ENCODE measurements around the gene NCOA3. TPM values are rescaled to one million over a fixed set of nuclear protein-coding genes. Genes with fewer than 3 reads are reported as not detected.

The NCOA3 gene
- total RNA-seq, 5 donors from 2014 or later (not counting 1 experiment from before 2014, with no cell fraction given), result 64.4 to 89.2 (median 68.9) TPM

- H3K27ac ChIP-seq (ENCODE audit: low read length), result no peak overlapping the region
- Mint-ChIP-seq H3K27ac (no peak overlapping the region), H3K4me1 (peaks cover 19 to 26% (median 22%) of the 10 kb centered on the region in 3 donors), H3K4me3 (no peak overlapping the region), H3K9me3 (no peaks in the 10 kb centered on the region), H3K27me3 (no peaks in the 10 kb centered on the region), H3K36me3 (peaks cover 22% of the 10 kb centered on the region)
- ChIA-PET POLR2A (interaction anchor here (0.6 to 0.8 kb wide), 4 partner anchors 27 to 1114 kb away, joined by 3 to 4 read pairs (median 3); no protein-coding TSS in a partner anchor), CTCF (interaction anchor here (0.5 to 3.0 kb wide), 21 partner anchors 11 to 1836 kb away, joined by 3 to 20 read pairs (median 4); no protein-coding TSS in a partner anchor)
- DNase-seq (peak in 6 of 35 experiments; percentile 5 to 70 (median 12)), ATAC-seq (replicated peaks in 1 of 4) (peak in 1 of 4 experiments; percentile 51)
- H3K4me1 ChIP-seq (ENCODE audit: control insufficient read depth in 1 of 2, extremely low read depth in 1 of 2, insufficient read depth in 2 of 2, low read length in 2 of 2), result no peaks in the 10 kb centered on the region
- no CpG with 5 or more reads among the region's 8 CpGs for WGBS (ENCODE audit: insufficient coverage)
- H3K9me3 ChIP-seq, result no peaks in the 10 kb centered on the region
- H3K27me3 ChIP-seq (replicated peaks in 1 of 2; ENCODE audit: control insufficient read depth in 2 of 2, extremely low read depth in 1 of 2, insufficient read depth in 2 of 2, low read length in 1 of 2), result no peaks in the 10 kb centered on the region
- H3K36me3 ChIP-seq (ENCODE audit: control insufficient read depth in 2 of 2, extremely low read depth in 1 of 2, insufficient read depth in 1 of 2, low read length in 1 of 2), result peaks cover 0 to 35% of the 10 kb centered on the region in 2 donors
- H3K4me3 ChIP-seq (ENCODE audit: control insufficient read depth in 1 of 2, extremely low read depth in 1 of 2, low read length in 1 of 2), result no peak overlapping the region
These were observed 119.4 kb downstream of the NCOA3 start for GRCh38 chr20:47620808-47621805.

- CTCF ChIA-PET, result interaction anchor here (0.6 to 3.0 kb wide), 6 partner anchors 12 to 941 kb away, joined by 3 to 20 read pairs (median 5); no protein-coding TSS in a partner anchor
- no peaks in the 10 kb centered on the region for H3K9me3 ChIP-seq
- Mint-ChIP-seq H3K4me3 (no peak overlapping the region), H3K4me1 (peaks cover 15 to 19% (median 18%) of the 10 kb centered on the region in 3 donors), H3K9me3 (no peaks in the 10 kb centered on the region), H3K36me3 (peaks cover 29% of the 10 kb centered on the region), H3K27me3 (no peaks in the 10 kb centered on the region), H3K27ac (no peak overlapping the region)
- no peaks in the 10 kb centered on the region for H3K4me1 ChIP-seq (ENCODE audit: control insufficient read depth in 1 of 2, extremely low read depth in 1 of 2, insufficient read depth in 2 of 2, low read length in 2 of 2)
- POLR2A ChIA-PET, result no interaction called here
- DNase-seq (no peak), ATAC-seq (replicated peaks in 1 of 4) (no peak)
- no peak overlapping the region for H3K4me3 ChIP-seq (ENCODE audit: control insufficient read depth in 1 of 2, extremely low read depth in 1 of 2, low read length in 1 of 2)
- no peak overlapping the region for H3K27ac ChIP-seq (ENCODE audit: low read length)
- peaks cover 0 to 43% of the 10 kb centered on the region in 2 donors for H3K36me3 ChIP-seq (ENCODE audit: control insufficient read depth in 2 of 2, extremely low read depth in 1 of 2, insufficient read depth in 1 of 2, low read length in 1 of 2)
- 86% methylated on average over 8 of the region's 9 CpGs for WGBS (ENCODE audit: insufficient coverage)
- no peaks in the 10 kb centered on the region for H3K27me3 ChIP-seq (replicated peaks in 1 of 2; ENCODE audit: control insufficient read depth in 2 of 2, extremely low read depth in 1 of 2, insufficient read depth in 2 of 2, low read length in 1 of 2)
These were observed 120.5 kb downstream of the NCOA3 start for GRCh38 chr20:47622118-47622665.

GRCh38 chr20:47623206-47623605 lies 121.5 kb downstream of the NCOA3 start:
- Histone ChIP-seq H3K9me3 (no peaks in the 10 kb centered on the region), H3K27me3 (replicated peaks in 1 of 2; ENCODE audit: control insufficient read depth in 2 of 2, extremely low read depth in 1 of 2, insufficient read depth in 2 of 2, low read length in 1 of 2) (no peaks in the 10 kb centered on the region), H3K4me1 (ENCODE audit: control insufficient read depth in 1 of 2, extremely low read depth in 1 of 2, insufficient read depth in 2 of 2, low read length in 2 of 2) (no peaks in the 10 kb centered on the region), H3K27ac (ENCODE audit: low read length) (no peak overlapping the region), H3K4me3 (ENCODE audit: control insufficient read depth in 1 of 2, extremely low read depth in 1 of 2, low read length in 1 of 2) (no peak overlapping the region), H3K36me3 (ENCODE audit: control insufficient read depth in 2 of 2, extremely low read depth in 1 of 2, insufficient read depth in 1 of 2, low read length in 1 of 2) (peaks cover 0 to 51% of the 10 kb centered on the region in 2 donors)
- no peak for DNase-seq
- Mint-ChIP-seq H3K9me3 (no peaks in the 10 kb centered on the region), H3K4me3 (no peak overlapping the region), H3K27me3 (no peaks in the 10 kb centered on the region), H3K27ac (no peak overlapping the region), H3K4me1 (peaks cover 9 to 13% (median 12%) of the 10 kb centered on the region in 3 donors), H3K36me3 (peaks cover 36% of the 10 kb centered on the region)
- ChIA-PET CTCF (interaction anchor here (0.5 to 1.7 kb wide), 9 partner anchors 14 to 353 kb away, joined by 3 to 9 read pairs (median 3); no protein-coding TSS in a partner anchor), POLR2A (interaction anchor here in 1 of 2 donors (0.6 kb wide), 1 partner anchor 9 kb away, joined by 7 read pairs; no protein-coding TSS in a partner anchor)
- 100% methylated on average over 1 of the region's 2 CpGs for WGBS (ENCODE audit: insufficient coverage)
- ATAC-seq (replicated peaks in 1 of 4), result no peak

- DNase-seq (no peak), ATAC-seq (replicated peaks in 1 of 4) (no peak)
- Mint-ChIP-seq H3K27ac (no peak overlapping the region), H3K27me3 (no peaks in the 10 kb centered on the region), H3K9me3 (no peaks in the 10 kb centered on the region), H3K36me3 (peaks cover 50% of the 10 kb centered on the region), H3K4me1 (peaks cover 1 to 6% (median 4%) of the 10 kb centered on the region in 3 donors), H3K4me3 (no peak overlapping the region)
- Histone ChIP-seq H3K36me3 (ENCODE audit: control insufficient read depth in 2 of 2, extremely low read depth in 1 of 2, insufficient read depth in 1 of 2, low read length in 1 of 2) (peaks cover 0 to 72% of the 10 kb centered on the region in 2 donors), H3K27ac (ENCODE audit: low read length) (no peak overlapping the region), H3K4me3 (ENCODE audit: control insufficient read depth in 1 of 2, extremely low read depth in 1 of 2, low read length in 1 of 2) (no peak overlapping the region), H3K9me3 (no peaks in the 10 kb centered on the region), H3K27me3 (replicated peaks in 1 of 2; ENCODE audit: control insufficient read depth in 2 of 2, extremely low read depth in 1 of 2, insufficient read depth in 2 of 2, low read length in 1 of 2) (no peaks in the 10 kb centered on the region), H3K4me1 (ENCODE audit: control insufficient read depth in 1 of 2, extremely low read depth in 1 of 2, insufficient read depth in 2 of 2, low read length in 2 of 2) (no peaks in the 10 kb centered on the region)
- ChIA-PET CTCF (interaction anchor here in 1 of 2 donors (0.6 kb wide), 1 partner anchor 483 kb away, joined by 3 read pairs; no protein-coding TSS in a partner anchor), POLR2A (interaction anchor here (0.5 to 0.6 kb wide), 3 partner anchors 9 to 36 kb away, joined by 3 to 5 read pairs (median 3); no protein-coding TSS in a partner anchor)
- 78% methylated on average over 3 of the region's 4 CpGs for WGBS (ENCODE audit: insufficient coverage)
These were observed 125.9 kb downstream of the NCOA3 start for GRCh38 chr20:47627540-47627939.

GRCh38 chr20:47629907-47630306 lies 128.2 kb downstream of the NCOA3 start:
- no CpG with 5 or more reads among the region's 2 CpGs for WGBS (ENCODE audit: insufficient coverage)
- Mint-ChIP-seq H3K27me3 (no peaks in the 10 kb centered on the region), H3K9me3 (no peaks in the 10 kb centered on the region), H3K27ac (no peak overlapping the region), H3K4me3 (no peak overlapping the region), H3K4me1 (peaks cover 0 to 4% (median 1%) of the 10 kb centered on the region in 3 donors), H3K36me3 (peaks cover 53% of the 10 kb centered on the region)
- Histone ChIP-seq H3K27me3 (replicated peaks in 1 of 2; ENCODE audit: control insufficient read depth in 2 of 2, extremely low read depth in 1 of 2, insufficient read depth in 2 of 2, low read length in 1 of 2) (no peaks in the 10 kb centered on the region), H3K36me3 (ENCODE audit: control insufficient read depth in 2 of 2, extremely low read depth in 1 of 2, insufficient read depth in 1 of 2, low read length in 1 of 2) (peaks cover 3 to 61% of the 10 kb centered on the region in 2 donors), H3K4me1 (ENCODE audit: control insufficient read depth in 1 of 2, extremely low read depth in 1 of 2, insufficient read depth in 2 of 2, low read length in 2 of 2) (no peaks in the 10 kb centered on the region), H3K9me3 (no peaks in the 10 kb centered on the region), H3K4me3 (ENCODE audit: control insufficient read depth in 1 of 2, extremely low read depth in 1 of 2, low read length in 1 of 2) (no peak overlapping the region), H3K27ac (ENCODE audit: low read length) (no peak overlapping the region)
- DNase-seq, result no peak
- ATAC-seq (replicated peaks in 1 of 4), result no peak
- ChIA-PET POLR2A (no interaction called here), CTCF (no interaction called here)

GRCh38 chr20:47631078-47631477 lies 129.4 kb downstream of the NCOA3 start:
- no peaks in the 10 kb centered on the region for H3K27me3 Mint-ChIP-seq
- Histone ChIP-seq H3K27me3 (replicated peaks in 1 of 2; ENCODE audit: control insufficient read depth in 2 of 2, extremely low read depth in 1 of 2, insufficient read depth in 2 of 2, low read length in 1 of 2) (no peaks in the 10 kb centered on the region), H3K9me3 (no peaks in the 10 kb centered on the region), H3K27ac (ENCODE audit: low read length) (no peak overlapping the region), H3K36me3 (ENCODE audit: control insufficient read depth in 2 of 2, extremely low read depth in 1 of 2, insufficient read depth in 1 of 2, low read length in 1 of 2) (peaks cover 3 to 66% of the 10 kb centered on the region in 2 donors), H3K4me3 (ENCODE audit: control insufficient read depth in 1 of 2, extremely low read depth in 1 of 2, low read length in 1 of 2) (no peak overlapping the region), H3K4me1 (ENCODE audit: control insufficient read depth in 1 of 2, extremely low read depth in 1 of 2, insufficient read depth in 2 of 2, low read length in 2 of 2) (no peaks in the 10 kb centered on the region)
- ATAC-seq (replicated peaks in 1 of 4), result no peak
- no peak overlapping the region for H3K27ac Mint-ChIP-seq
- H3K9me3 Mint-ChIP-seq, result no peaks in the 10 kb centered on the region
- no peak overlapping the region for H3K4me3 Mint-ChIP-seq
- POLR2A ChIA-PET, result no interaction called here
- no peak for DNase-seq
- H3K36me3 Mint-ChIP-seq, result peaks cover 56% of the 10 kb centered on the region
- peaks cover 0 to 4% (median 1%) of the 10 kb centered on the region in 3 donors for H3K4me1 Mint-ChIP-seq
- CTCF ChIA-PET, result no interaction called here
